PC-9 (cell line): ENCODE results near the gene SMARCA2. TPM values are rescaled to one million over a fixed set of nuclear protein-coding genes. Genes with fewer than 3 reads are reported as not detected.

ENCODE experiments used
- BruUV-seq: library from RNA; stranded (reverse); fragments of 400-500 nt; replicated peaks from 2 replicates; lab custom pipeline; 2021; lab: Mats Ljungman, UMichigan
- CTCF ChIA-PET: fragments of 300-600 bp; sonication (Branson Sonifier 250); formaldehyde crosslinking; loops from one replicate; lab custom pipeline; 2022; ENCODE audit warnings: antibody characterized with exemption; lab: Charles Lee
- POLR2A ChIA-PET: fragments of 300-600 bp; sonication (Branson Sonifier 250); formaldehyde crosslinking; loops from one replicate; lab custom pipeline; 2022; ENCODE audit warnings: antibody characterized with exemption; ENCODE audit not compliant: unreplicated experiment; lab: Charles Lee
- DNase-seq, 2 experiments: peaks; one replicate each; pipeline versions ENCODE4 v3.0.0 to v3.0.0-alpha.2; 2015 to 2022; ENCODE audit warnings: mixed read lengths in 1 of 2
- H2AFZ ChIP-seq: fragments of 200-600 bp; sonication (generic); 2 replicates; pipeline ENCODE4 v1.8.1; 2017; ENCODE audit warnings: antibody characterized with exemption
- H3F3A ChIP-seq: fragments of 200-600 bp; sonication (generic); 2 replicates; pipeline ENCODE4 v1.8.1; 2017; ENCODE audit warnings: antibody characterized with exemption, mild to moderate bottlenecking, low read depth; ENCODE audit not compliant: insufficient read depth
- H3K27ac ChIP-seq: fragments of 200-600 bp; sonication (generic); 2 replicates; pipeline ENCODE4 v1.6.1; 2016; ENCODE audit warnings: mixed run types
- H3K27me3 ChIP-seq: fragments of 200-600 bp; sonication (generic); 2 replicates; pipeline ENCODE4 v1.6.1; 2016; ENCODE audit warnings: low read depth, mixed run types; ENCODE audit not compliant: insufficient read depth
- H3K36me3 ChIP-seq: fragments of 200-600 bp; sonication (generic); 2 replicates; pipeline ENCODE4 v1.6.1; 2016; ENCODE audit warnings: low read depth, mixed run types
- H3K4me1 ChIP-seq: fragments of 200-600 bp; sonication (generic); replicated peaks from 2 replicates; pipeline ENCODE4 v1.6.1; 2016; ENCODE audit warnings: mixed run types; ENCODE audit not compliant: insufficient read depth
- H3K4me2 ChIP-seq: fragments of 200-600 bp; sonication (generic); 2 replicates; pipeline ENCODE4 v1.6.1; 2017; ENCODE audit warnings: mixed run types
- H3K4me3 ChIP-seq: fragments of 200-600 bp; sonication (generic); 2 replicates; pipeline ENCODE4 v1.6.1; 2016; ENCODE audit warnings: mixed run types
- H3K79me2 ChIP-seq: fragments of 200-600 bp; sonication (generic); 2 replicates; pipeline ENCODE4 v1.6.1; 2017; ENCODE audit warnings: low read depth, mixed run types
- H3K9me2 ChIP-seq: fragments of 200-600 bp; sonication (generic); 2 replicates; pipeline ENCODE4 v1.8.1; 2017; ENCODE audit warnings: mild to moderate bottlenecking; ENCODE audit not compliant: insufficient read depth
- H3K9me3 ChIP-seq: fragments of 200-600 bp; sonication (generic); 2 replicates; pipeline ENCODE4 v1.8.1; 2016; ENCODE audit warnings: low read depth; ENCODE audit not compliant: insufficient read depth
- H4K20me1 ChIP-seq: fragments of 200-600 bp; sonication (generic); 2 replicates; pipeline ENCODE4 v1.8.1; 2017; ENCODE audit not compliant: insufficient read depth
- CTCF ChIP-seq: fragments of 200-600 bp; sonication (generic); conservative IDR thresholded peaks from 2 replicates; pipeline ENCODE4 v1.6.1; 2017; ENCODE audit warnings: mixed run types, antibody characterized with exemption, mild to moderate bottlenecking, moderate library complexity
- EZH2 ChIP-seq: fragments of 200-600 bp; sonication (generic); IDR thresholded peaks from 2 replicates; pipeline ENCODE4 v1.8.0; 2017; ENCODE audit warnings: antibody characterized with exemption, low read depth
- intact Hi-C: fragments of 100-400 bp; cut with micrococcal nuclease; formaldehyde crosslinking; loops from one replicate; pipeline ENCODE4 v1.10.0; 2022; ENCODE audit not compliant: unreplicated experiment
- total RNA-seq: library from RNA; stranded (reverse); gene quantifications from 2 replicates; pipeline ENCODE4 v1.2.3, GENCODE V29; 2021

The SMARCA2 gene
- total RNA-seq, 1 experiment from 2014 or later, result 29.3 TPM

GRCh38 chr9:2196757-2197156 is 181.6 kb downstream of the SMARCA2 start:
- DNase-seq, result no peak
- Histone ChIP-seq H3K9me2 (no peaks in the 10 kb centered on the region), H4K20me1 (no peaks in the 10 kb centered on the region), H3K27me3 (no peaks in the 10 kb centered on the region), H3K9me3 (no peaks in the 10 kb centered on the region), H3K36me3 (no peaks in the 10 kb centered on the region), H2AFZ (no peak overlapping the region), H3K4me3 (no peak overlapping the region), H3K27ac (no peak overlapping the region), H3F3A (no peaks in the 10 kb centered on the region), H3K79me2 (no peaks in the 10 kb centered on the region), H3K4me1 (no peaks in the 10 kb centered on the region), H3K4me2 (no peak overlapping the region)
- TF ChIP-seq CTCF, result no peak
- TF ChIP-seq EZH2, result no peak
- POLR2A ChIA-PET, result no interaction called here
- intact Hi-C loops, result no loop called here
- BruUV-seq, result no TSS peak
- CTCF ChIA-PET, result no interaction called here

GRCh38 chr9:2198956-2199635 is 183.9 kb downstream of the SMARCA2 start:
- Histone ChIP-seq H3K9me2 (no peaks in the 10 kb centered on the region), H4K20me1 (no peaks in the 10 kb centered on the region), H3K36me3 (no peaks in the 10 kb centered on the region), H2AFZ (no peak overlapping the region), H3K4me3 (no peak overlapping the region), H3K4me1 (no peaks in the 10 kb centered on the region), H3F3A (no peaks in the 10 kb centered on the region), H3K27ac (no peak overlapping the region), H3K27me3 (no peaks in the 10 kb centered on the region), H3K79me2 (no peaks in the 10 kb centered on the region), H3K9me3 (no peaks in the 10 kb centered on the region), H3K4me2 (no peak overlapping the region)
- ChIA-PET CTCF (no interaction called here), POLR2A (no interaction called here)
- no peak for DNase-seq
- intact Hi-C loops, result no loop called here
- no TSS peak for BruUV-seq
- TF ChIP-seq CTCF (no peak), EZH2 (no peak)

GRCh38 chr9:2199999-2200796 is 185.1 kb downstream of the SMARCA2 start:
- Histone ChIP-seq H3K4me1 (no peaks in the 10 kb centered on the region), H3K4me3 (no peak overlapping the region), H3K27me3 (no peaks in the 10 kb centered on the region), H3K36me3 (no peaks in the 10 kb centered on the region), H3K27ac (no peak overlapping the region), H3F3A (no peaks in the 10 kb centered on the region), H4K20me1 (no peaks in the 10 kb centered on the region), H3K4me2 (no peak overlapping the region), H3K9me2 (no peaks in the 10 kb centered on the region), H2AFZ (no peak overlapping the region), H3K9me3 (no peaks in the 10 kb centered on the region), H3K79me2 (no peaks in the 10 kb centered on the region)
- TF ChIP-seq EZH2 (no peak), CTCF (no peak)
- no peak for DNase-seq
- BruUV-seq, result no TSS peak
- ChIA-PET POLR2A (no interaction called here), CTCF (no interaction called here)
- intact Hi-C loops, result no loop called here
